Keratinocyte (primary cell): ENCODE data around the gene SEZ6.

Source experiments
- EZH2 ChIP-seq: IDR thresholded peaks from one replicate; pipeline ENCODE4 v1.6.1; 2012; ENCODE audit warnings: inconsistent platforms, mild to moderate bottlenecking, low read length, moderate library complexity
- TF ChIP-seq, protein P1 (sequence below), 3 experiments: IDR thresholded peaks in 1 of 3; conservative IDR thresholded peaks in 1 of 3; optimal IDR thresholded peaks in 1 of 3; 2 replicates in 2 of 3; 3 replicates in 1 of 3; pipeline versions ENCODE3 to v1.5.1; 2011; ENCODE audit warnings: low read length in 3 of 3, mild to moderate bottlenecking in 3 of 3, moderate library complexity in 2 of 3, control low read depth in 1 of 3, inconsistent platforms in 1 of 3; ENCODE audit not compliant: insufficient read depth in 2 of 3; ENCODE audit errors: extremely low read depth in 1 of 3

DNA sequence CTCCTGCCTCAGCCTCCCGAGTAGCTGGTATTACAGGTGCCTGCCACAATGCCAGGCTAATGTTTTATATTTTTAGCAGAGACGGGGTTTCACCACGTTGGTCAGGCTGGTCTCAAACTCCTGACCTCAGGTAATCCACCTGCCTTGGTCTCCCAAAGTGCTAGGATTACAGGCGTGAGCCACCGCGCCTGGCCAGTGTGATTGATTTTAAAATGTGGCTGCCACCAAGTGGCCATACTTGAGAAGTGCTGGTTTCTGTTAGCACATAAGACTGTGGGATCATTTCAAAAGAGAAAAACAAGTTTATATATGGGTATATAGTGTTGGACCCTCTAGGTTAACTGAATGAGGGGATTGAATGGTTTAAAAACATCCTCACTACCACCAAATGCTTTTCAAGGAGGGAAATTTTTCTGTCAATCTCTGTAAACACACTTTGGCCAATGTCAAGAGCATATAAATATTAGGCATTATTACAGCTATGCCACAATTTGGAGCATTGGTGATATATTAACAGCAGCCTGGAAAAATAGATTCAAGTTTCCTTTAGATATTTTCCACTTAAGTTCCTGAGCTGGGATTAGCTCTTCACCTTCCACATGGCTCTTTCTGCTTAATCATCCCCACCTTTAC is 89.4 kb downstream of the SEZ6 start:
- TF ChIP-seq, protein P1, sequence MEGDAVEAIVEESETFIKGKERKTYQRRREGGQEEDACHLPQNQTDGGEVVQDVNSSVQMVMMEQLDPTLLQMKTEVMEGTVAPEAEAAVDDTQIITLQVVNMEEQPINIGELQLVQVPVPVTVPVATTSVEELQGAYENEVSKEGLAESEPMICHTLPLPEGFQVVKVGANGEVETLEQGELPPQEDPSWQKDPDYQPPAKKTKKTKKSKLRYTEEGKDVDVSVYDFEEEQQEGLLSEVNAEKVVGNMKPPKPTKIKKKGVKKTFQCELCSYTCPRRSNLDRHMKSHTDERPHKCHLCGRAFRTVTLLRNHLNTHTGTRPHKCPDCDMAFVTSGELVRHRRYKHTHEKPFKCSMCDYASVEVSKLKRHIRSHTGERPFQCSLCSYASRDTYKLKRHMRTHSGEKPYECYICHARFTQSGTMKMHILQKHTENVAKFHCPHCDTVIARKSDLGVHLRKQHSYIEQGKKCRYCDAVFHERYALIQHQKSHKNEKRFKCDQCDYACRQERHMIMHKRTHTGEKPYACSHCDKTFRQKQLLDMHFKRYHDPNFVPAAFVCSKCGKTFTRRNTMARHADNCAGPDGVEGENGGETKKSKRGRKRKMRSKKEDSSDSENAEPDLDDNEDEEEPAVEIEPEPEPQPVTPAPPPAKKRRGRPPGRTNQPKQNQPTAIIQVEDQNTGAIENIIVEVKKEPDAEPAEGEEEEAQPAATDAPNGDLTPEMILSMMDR (optimal IDR thresholded peaks at IDR 0.05 in 1 of 3, IDR thresholded peaks at IDR 0.05 in 1 of 3, conservative IDR thresholded peaks at IDR 0.05 in 1 of 3; ENCODE audit: extremely low read depth in 1 of 3, insufficient read depth in 2 of 3, low read length in 3 of 3) = peak; percentile 38 to 57 (median 54)
- no peak for TF ChIP-seq EZH2
